Upper lobe of right lung (tissue), 1 donor: Measurements from ENCODE around the gene CPAMD8. TPM values are rescaled to one million over a fixed set of nuclear protein-coding genes. Genes with fewer than 3 reads are reported as not detected.

ENCODE experiments used
- ATAC-seq: fragments of 200-7000 bp; cut with Tn5 transposase; one replicate; pipeline ENCODE4 v1.9.1; 2020; ENCODE audit warnings: mild to moderate bottlenecking, moderate library complexity
- DNase-seq: peaks from one replicate; pipeline ENCODE4 v3.0.0-alpha.2; 2020
- H3K27ac ChIP-seq: fragments of 200-600 bp; one replicate; pipeline ENCODE4 v1.8.0; 2022
- H3K27me3 ChIP-seq: fragments of 200-600 bp; one replicate; pipeline ENCODE4 v1.8.0; 2022; ENCODE audit warnings: mild to moderate bottlenecking
- H3K36me3 ChIP-seq: fragments of 200-600 bp; one replicate; pipeline ENCODE4 v1.8.0; 2022
- H3K4me1 ChIP-seq: fragments of 200-600 bp; one replicate; pipeline ENCODE4 v1.8.0; 2022
- H3K4me3 ChIP-seq: fragments of 200-600 bp; one replicate; pipeline ENCODE4 v1.8.0; 2022; ENCODE audit warnings: mild to moderate bottlenecking
- H3K9me3 ChIP-seq: fragments of 200-600 bp; one replicate; pipeline ENCODE4 v1.8.0; 2022
- intact Hi-C: fragments of 100-400 bp; cut with DNase I; formaldehyde crosslinking; loops from one replicate; pipeline ENCODE4 v1.11.0; 2022
- total RNA-seq: library from RNA; stranded (reverse); fragmentation: NEBNext Ultra II Directional; extraction: Animal tissue kit (Norgen Biotek cat#: 25700); gene quantifications from one replicate; pipeline ENCODE4 v1.2.1, GENCODE V29; 2021
- TF ChIP-seq, protein P1 (sequence below): fragments of 200-600 bp; IDR thresholded peaks from one replicate; pipeline ENCODE4 v1.8.0; 2022; ENCODE audit warnings: antibody characterized with exemption
- donor health status: DM: no; HTN: yes; CAD: no; lungs with severe emphysema.

The CPAMD8 gene
- total RNA-seq, 1 donor from 2014 or later = 50.9 TPM

DNA sequence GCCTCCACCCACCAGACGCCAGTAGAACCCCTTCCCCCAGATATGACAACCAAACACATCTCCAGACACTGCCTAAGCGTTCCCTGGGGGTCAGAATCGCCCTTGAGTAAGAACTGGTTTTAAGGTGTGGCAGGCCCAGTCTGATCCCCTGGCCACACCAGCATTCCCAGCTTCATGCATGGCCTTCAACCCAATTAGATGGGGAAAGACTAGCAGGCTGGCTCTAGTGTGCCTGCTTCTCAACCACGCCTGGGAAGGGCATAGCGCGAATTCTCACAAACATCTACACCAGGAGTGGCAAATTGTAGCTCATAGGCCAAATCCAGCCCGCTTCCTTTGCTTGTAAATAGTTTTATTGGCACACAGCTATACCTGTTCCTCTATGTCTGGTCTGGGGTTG lies 35.1 kb upstream of the CPAMD8 start:
- peaks cover 4% of the 10 kb centered on the region for H3K9me3 ChIP-seq
- peaks cover 20% of the 10 kb centered on the region for H3K36me3 ChIP-seq
- TF ChIP-seq, protein P1, sequence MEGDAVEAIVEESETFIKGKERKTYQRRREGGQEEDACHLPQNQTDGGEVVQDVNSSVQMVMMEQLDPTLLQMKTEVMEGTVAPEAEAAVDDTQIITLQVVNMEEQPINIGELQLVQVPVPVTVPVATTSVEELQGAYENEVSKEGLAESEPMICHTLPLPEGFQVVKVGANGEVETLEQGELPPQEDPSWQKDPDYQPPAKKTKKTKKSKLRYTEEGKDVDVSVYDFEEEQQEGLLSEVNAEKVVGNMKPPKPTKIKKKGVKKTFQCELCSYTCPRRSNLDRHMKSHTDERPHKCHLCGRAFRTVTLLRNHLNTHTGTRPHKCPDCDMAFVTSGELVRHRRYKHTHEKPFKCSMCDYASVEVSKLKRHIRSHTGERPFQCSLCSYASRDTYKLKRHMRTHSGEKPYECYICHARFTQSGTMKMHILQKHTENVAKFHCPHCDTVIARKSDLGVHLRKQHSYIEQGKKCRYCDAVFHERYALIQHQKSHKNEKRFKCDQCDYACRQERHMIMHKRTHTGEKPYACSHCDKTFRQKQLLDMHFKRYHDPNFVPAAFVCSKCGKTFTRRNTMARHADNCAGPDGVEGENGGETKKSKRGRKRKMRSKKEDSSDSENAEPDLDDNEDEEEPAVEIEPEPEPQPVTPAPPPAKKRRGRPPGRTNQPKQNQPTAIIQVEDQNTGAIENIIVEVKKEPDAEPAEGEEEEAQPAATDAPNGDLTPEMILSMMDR = no peak
- H3K4me1 ChIP-seq = no peaks in the 10 kb centered on the region
- no peak overlapping the region for H3K4me3 ChIP-seq
- DNase-seq (no peak), ATAC-seq (no peak)
- H3K27ac ChIP-seq = no peak overlapping the region
- intact Hi-C loops = no loop called here
- no peaks in the 10 kb centered on the region for H3K27me3 ChIP-seq

DNA sequence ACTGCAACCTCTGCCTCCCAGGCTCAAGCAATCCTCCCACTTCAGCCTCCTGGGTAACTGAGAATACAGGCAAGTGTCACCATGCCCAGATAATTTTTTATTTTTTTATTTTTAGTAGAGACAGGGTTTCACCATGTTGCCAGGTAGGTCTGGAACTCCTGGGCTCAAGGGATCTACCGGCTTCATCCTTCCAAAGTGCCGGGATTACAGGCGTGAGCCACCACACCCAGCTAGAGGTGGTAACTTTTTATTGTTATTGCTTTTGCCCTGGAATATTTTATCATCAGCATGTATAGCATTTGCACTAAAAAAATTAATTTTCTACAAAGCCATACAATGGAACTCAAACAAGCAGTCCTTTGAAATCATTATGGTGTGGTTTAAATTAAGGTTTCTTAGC lies 34.6 kb upstream of the CPAMD8 start:
- DNase-seq (no peak), ATAC-seq (no peak)
- Histone ChIP-seq H3K27ac (no peak overlapping the region), H3K9me3 (peaks cover 4% of the 10 kb centered on the region), H3K4me3 (no peak overlapping the region), H3K36me3 (peaks cover 20% of the 10 kb centered on the region), H3K27me3 (no peaks in the 10 kb centered on the region), H3K4me1 (no peaks in the 10 kb centered on the region)
- intact Hi-C loops = no loop called here
- TF ChIP-seq, protein P1 = no peak

DNA sequence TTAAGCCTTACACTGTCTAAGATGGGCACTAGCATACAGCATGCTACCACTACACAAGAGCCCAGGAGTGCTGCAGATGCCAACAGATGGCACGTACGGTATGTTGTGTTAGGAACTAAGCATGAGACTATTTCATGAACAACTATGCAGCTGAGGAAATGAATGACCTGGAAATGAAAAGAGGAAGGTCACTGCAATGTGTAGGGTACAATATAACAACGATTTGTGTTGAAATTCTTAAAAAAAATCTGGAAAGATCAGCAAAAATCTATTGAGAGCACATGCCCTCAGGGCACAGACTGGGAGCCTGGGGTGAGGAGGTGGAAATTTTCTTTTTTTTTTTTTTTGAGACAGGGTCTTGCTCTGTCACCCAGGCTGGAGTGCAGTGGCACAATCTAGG lies 34.2 kb upstream of the CPAMD8 start:
- Histone ChIP-seq H3K9me3 (peaks cover 4% of the 10 kb centered on the region), H3K4me1 (no peaks in the 10 kb centered on the region), H3K27ac (no peak overlapping the region), H3K27me3 (no peaks in the 10 kb centered on the region), H3K36me3 (peaks cover 20% of the 10 kb centered on the region), H3K4me3 (no peak overlapping the region)
- DNase-seq (no peak), ATAC-seq (peak; percentile 66)
- TF ChIP-seq, protein P1 = no peak
- intact Hi-C loops = no loop called here

DNA sequence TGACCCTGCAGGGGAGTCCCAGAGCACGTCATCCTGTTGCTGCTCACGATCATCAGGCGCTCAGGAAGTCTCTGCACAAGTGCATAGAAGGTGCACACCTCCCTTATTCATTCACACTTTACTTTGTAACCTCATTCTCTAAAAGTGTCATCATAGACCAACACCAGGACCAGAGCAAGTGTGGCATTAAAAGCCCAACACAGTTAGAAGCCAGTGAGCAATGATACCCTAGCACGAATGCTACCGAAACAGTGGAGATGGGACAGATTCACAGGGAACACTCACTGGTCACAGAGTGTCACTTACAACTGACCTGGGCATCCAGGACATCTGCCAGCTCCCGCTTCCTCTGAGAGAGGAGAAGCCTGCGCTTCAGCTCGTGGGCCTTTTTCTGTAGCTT lies 31.6 kb upstream of the CPAMD8 start:
- TF ChIP-seq, protein P1 = no peak
- ATAC-seq = no peak
- intact Hi-C loops = no loop called here

DNA sequence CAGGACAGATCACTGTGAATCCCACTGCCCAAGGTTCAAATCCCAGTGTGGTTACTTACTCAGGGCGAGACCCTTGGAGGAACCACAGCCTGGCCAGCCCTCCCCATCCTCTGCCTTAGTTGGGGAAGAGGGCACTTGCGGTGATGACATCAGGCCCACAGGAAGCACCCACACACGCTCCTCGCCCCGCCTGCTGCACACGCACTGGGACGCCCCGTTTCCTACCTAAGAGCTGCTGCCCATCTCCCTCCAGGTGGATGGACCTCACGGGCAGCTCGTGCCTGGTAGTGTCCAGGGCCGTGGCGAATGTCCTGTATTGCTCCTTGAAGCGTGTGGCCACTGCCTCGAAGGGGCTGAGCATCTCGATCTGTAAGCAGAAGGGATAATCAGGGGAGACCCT lies 29.0 kb upstream of the CPAMD8 start:
- Histone ChIP-seq H3K27ac (no peak overlapping the region), H3K4me3 (no peak overlapping the region), H3K4me1 (no peaks in the 10 kb centered on the region), H3K27me3 (no peaks in the 10 kb centered on the region), H3K9me3 (peaks cover 4% of the 10 kb centered on the region), H3K36me3 (peaks cover 28% of the 10 kb centered on the region)
- intact Hi-C loops = no loop called here
- TF ChIP-seq, protein P1 = no peak
- ATAC-seq = peak; percentile 51
- DNase-seq = no peak

More for the DNA sequence above, 31.6 kb upstream of the CPAMD8 start:
- H3K27ac ChIP-seq = no peak overlapping the region
- peaks cover 4% of the 10 kb centered on the region for H3K9me3 ChIP-seq
- no peak overlapping the region for H3K4me3 ChIP-seq
- H3K4me1 ChIP-seq = no peaks in the 10 kb centered on the region
- peaks cover 21% of the 10 kb centered on the region for H3K36me3 ChIP-seq
- DNase-seq = no peak
- H3K27me3 ChIP-seq = no peaks in the 10 kb centered on the region

DNA sequence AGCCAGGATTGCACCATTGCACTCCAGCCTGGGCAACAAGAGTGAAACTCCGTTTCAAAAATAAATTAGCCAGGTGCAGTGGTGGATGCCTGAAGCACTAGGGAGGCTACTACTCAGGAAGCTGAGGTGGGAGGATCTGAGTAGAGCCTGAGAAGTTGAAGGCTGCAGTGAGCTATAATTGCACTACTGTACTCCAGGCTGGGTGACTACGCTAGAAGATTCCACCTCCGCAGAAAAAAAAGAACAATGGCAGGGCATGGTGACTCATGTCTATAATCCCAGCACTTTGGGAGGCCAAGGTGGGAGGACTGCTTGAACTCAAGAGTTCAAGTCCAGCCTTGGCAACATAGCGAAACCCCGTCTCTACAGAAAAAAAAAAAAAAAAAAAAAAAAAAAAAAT lies 28.1 kb upstream of the CPAMD8 start:
- H3K27me3 ChIP-seq = no peaks in the 10 kb centered on the region
- H3K27ac ChIP-seq = no peak overlapping the region
- TF ChIP-seq, protein P1 = no peak
- no peaks in the 10 kb centered on the region for H3K4me1 ChIP-seq
- intact Hi-C loops = no loop called here
- H3K4me3 ChIP-seq = no peak overlapping the region
- H3K9me3 ChIP-seq = peaks cover 4% of the 10 kb centered on the region
- ATAC-seq = no peak
- H3K36me3 ChIP-seq = peaks cover 29% of the 10 kb centered on the region
- DNase-seq = no peak
